Measurements from ENCODE around the gene LGALS4. TPM values are rescaled to one million over a fixed set of nuclear protein-coding genes. Genes with fewer than 3 reads are reported as not detected.
A peak's percentile ranks its signal among the peaks of the same experiment; 100 is the strongest.

Gene LGALS4
- total and polyA plus RNA-seq, 9 of the 15 experiments (the other 6 are each of a cell fraction or from before 2014, with no cell fraction given) = 0.08 to 1.1 (median 0.30) TPM; not detected in 3

DNA sequence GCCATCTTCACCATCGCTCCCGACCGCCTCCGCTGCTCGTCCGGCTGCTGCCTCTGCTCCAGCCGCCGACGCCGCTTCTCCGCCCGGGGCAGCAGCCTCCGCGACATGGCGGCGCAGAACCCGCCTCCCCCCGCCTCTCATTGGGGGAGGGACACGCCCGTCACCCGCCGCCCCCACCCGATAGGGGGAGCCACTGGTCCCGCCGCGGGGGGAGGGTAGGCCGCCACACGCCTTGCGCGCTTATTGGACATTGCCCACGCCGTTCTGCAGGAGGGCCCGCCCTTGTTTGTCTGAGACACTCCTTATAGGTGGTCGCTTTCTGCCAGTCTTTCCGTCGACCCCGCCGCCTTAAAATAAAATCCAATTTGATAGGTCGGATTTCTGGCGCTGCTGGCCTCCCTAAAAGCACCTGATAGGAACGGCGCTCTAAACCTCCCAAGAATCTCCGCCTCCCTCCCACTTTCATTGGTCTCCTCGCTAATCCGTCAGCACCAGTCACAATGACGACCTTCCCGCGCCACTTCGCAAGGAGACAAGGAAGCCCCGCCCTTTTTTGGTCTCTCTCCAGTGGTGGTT is 37.2 kb upstream of the LGALS4 start, which contains the start of gene HNRNPL (continued):
- TF ChIP-seq NR4A1 (CRISPR knock-in tag; IDR thresholded peaks at IDR 0.05) (0 out of 2 replicates have a peak, but pooled peaks have one; percentile 11), NR4A1 (tag; IDR thresholded peaks at IDR 0.05) (no peak), ILK (tag; IDR thresholded peaks at IDR 0.05; ENCODE audit: borderline replicate concordance, low read depth) (no peak), TEAD1 (CRISPR knock-in tag; IDR thresholded peaks at IDR 0.05) (peak; percentile 28 to 84; a peak in 1 of 4 replicates), OTX1 (CRISPR knock-in tag; IDR thresholded peaks at IDR 0.05) (0 out of 2 replicates have a peak, but pooled peaks have one; percentile 43), ELK1 (CRISPR knock-in tag; IDR thresholded peaks at IDR 0.05) (no peak), CC2D1A (IDR thresholded peaks at IDR 0.05) (no peak), ZNF12 (CRISPR knock-in tag; IDR thresholded peaks at IDR 0.05) (no peak), MYC (IDR thresholded peaks at IDR 0.05; ENCODE audit: low read depth, low read length) (peak; percentile 45), MYC (CRISPR knock-in tag; IDR thresholded peaks at IDR 0.05; ENCODE audit: borderline replicate concordance, low read depth) (no peak), CREB5 (CRISPR knock-in tag; IDR thresholded peaks at IDR 0.05) (no peak), GTF2A2 (tag; IDR thresholded peaks at IDR 0.05) (0 out of 2 replicates have a peak, but pooled peaks have one; percentile 28), SNIP1 (IDR thresholded peaks at IDR 0.05; ENCODE audit: low read depth) (no peak)
